Hepatocyte (in vitro differentiated cells): ENCODE measurements around the gene SLC44A3.

Experiments
- CTCF ChIP-seq: fragments of 200-600 bp; sonication (generic); IDR thresholded peaks from 2 replicates; pipeline ENCODE4 v1.5.1; 2016; ENCODE audit warnings: antibody characterized with exemption, mild to moderate bottlenecking; ENCODE audit not compliant: poor library complexity
- EZH2 ChIP-seq: fragments of 200-600 bp; sonication (generic); IDR thresholded peaks from 2 replicates; pipeline ENCODE4 v1.6.1; 2016; ENCODE audit warnings: antibody characterized with exemption, mild to moderate bottlenecking, borderline replicate concordance

- no peak for TF ChIP-seq CTCF
- no peak for TF ChIP-seq EZH2
Observed at GRCh38 chr1:94926915-94927404, 106.8 kb downstream of the SLC44A3 start, which contains the start of gene CNN3.
